ENCODE results near the gene TMEM140.
"Not testable (repeated sequence)": the region's sequence is repeated elsewhere in the genome, so short reads cannot be mapped to it uniquely, and the experiment has no call there.

The TMEM140 gene

DNA sequence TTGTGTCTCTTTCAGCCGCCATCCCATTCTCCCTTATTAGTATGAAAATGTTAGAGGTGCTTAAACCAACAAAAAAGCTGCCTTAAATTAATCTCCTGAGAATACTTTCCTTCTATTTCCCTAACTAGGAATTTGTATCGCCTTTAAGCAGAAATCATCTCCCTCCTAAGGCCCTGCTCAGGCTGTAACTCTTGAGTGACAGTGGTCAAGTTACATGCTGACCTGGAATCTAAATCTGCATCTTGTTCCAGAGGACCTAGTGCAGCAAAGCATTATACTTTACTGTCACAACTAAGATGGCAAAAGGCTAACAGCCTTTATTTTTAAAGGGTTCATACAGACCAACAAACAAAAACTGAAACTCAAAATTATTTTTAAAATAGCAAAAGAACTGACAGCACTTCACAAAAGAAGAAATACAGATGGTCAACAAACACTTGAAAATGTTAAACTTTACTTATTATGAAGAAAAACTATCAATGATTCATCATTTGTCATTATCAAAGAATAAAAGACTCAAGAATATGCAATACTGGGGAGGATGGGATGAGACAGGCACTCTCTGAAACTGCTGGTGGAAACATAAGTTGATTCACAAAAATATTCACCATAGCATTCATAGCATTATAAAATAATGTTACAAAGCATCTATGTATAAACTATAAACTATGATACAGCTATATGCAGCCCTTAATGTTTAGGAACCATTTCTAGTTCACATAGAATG lies 11.7 kb downstream of the TMEM140 start:
- DNase-seq: no peak

- DNase-seq: peak; percentile 46 to 59
Observed at GRCh38 chr7:135160098-135160857, 12.4 kb downstream of the TMEM140 start.

DNA sequence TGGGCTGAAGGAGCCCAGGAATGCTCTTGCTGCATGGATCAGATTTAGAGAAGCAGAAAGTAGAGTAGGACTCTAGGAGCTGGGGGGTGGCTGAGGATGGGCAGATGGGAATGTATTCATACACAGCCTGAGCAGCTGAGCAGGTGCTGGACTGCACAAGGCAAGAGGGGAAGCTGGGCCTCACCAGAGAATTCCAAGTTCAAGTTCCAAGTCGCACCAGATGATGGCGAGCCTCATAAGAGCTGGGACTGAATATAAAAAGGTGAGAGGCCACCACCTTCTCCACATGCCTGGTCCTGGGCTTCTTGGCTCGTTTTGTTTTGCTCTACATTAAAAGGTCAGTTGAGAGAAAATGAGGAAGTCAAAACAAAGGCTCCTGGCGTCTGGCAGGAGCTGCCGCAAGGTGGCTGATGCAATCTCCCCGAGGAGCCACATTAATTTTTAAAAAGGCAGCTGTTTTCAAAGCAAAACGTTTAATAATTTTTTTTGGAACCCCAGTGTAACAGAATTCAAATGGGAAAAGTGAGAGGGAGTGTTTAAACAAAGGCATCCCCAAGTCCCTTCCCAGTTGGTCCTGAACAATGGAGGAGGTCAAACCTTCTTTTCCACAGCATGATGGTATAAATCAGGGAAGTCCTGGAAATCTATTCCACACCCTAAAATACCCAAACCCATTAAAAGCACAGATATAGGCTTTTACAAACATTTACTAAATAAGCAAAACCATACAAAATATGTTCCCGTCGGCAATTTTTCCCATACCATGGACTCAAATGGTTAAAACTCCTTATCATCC lies 13.2 kb downstream of the TMEM140 start:
- DNase-seq: peak; percentile 52 to 61

- DNase-seq: no peak
Observed at GRCh38 chr7:135161669-135162068, 13.8 kb downstream of the TMEM140 start.

- DNase-seq: no peak
Observed at GRCh38 chr7:135162382-135163001, 14.6 kb downstream of the TMEM140 start.

DNA sequence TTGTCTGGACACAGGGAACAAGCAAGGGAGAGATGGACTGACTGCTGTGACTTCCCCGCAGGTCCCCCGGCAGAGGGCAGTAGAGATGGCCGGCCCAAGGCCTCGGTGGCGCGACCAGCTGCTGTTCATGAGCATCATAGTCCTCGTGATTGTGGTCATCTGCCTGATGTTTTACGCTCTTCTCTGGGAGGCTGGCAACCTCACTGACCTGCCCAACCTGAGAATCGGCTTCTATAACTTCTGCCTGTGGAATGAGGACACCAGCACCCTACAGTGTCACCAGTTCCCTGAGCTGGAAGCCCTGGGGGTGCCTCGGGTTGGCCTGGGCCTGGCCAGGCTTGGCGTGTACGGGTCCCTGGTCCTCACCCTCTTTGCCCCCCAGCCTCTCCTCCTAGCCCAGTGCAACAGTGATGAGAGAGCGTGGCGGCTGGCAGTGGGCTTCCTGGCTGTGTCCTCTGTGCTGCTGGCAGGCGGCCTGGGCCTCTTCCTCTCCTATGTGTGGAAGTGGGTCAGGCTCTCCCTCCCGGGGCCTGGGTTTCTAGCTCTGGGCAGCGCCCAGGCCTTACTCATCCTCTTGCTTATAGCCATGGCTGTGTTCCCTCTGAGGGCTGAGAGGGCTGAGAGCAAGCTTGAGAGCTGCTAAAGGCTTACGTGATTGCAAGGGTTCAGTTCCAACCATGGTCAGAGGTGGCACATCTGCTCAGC lies 16.6 kb downstream of the TMEM140 start:
- DNase-seq: no peak

DNA sequence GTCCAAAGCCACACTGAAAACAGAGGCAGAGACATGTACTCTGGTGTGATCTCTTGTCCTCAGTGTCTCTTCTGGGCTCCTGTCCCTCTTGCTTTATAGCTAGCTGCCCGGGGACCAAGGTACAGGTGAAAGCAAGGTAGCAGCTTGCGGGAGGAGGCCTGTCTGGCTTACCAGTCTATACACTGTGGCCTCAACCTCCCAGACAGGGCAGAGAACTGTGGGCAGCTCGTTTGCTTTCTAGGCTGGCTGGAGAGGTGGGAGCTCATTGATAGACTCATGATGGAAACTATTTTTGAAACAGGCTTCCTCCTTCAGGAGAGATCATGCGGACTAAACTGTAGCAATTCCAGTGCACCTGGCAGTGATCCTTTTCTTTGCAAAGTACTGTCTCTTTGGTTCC lies 18.0 kb downstream of the TMEM140 start:
- no peak for DNase-seq

GRCh38 chr7:135166338-135166990 lies 18.6 kb downstream of the TMEM140 start:
- DNase-seq: no peak

GRCh38 chr7:135167365-135167917 lies 19.6 kb downstream of the TMEM140 start:
- DNase-seq: peak in 1 of 2 donors; percentile 11

DNA sequence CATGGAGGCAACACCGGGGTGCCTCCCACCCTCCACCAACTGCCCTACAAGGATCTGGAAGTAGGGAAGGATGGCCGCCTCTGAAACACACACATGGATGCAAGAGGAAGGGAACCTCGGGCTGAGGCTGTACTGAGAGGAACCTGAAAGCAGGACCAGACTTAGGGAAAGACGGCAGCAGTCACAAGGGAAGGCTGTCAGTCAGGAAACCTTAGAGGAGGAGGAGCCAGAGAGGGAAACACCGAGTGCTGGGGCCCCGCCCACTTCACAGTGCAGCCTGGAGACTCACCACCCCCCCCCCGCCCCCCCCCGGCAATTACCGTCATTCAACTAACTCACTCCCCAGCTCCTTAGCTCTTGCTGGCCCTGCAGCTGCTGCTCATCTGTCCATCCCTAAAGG lies 20.1 kb downstream of the TMEM140 start:
- peak; percentile 61 to 74 for DNase-seq

DNA sequence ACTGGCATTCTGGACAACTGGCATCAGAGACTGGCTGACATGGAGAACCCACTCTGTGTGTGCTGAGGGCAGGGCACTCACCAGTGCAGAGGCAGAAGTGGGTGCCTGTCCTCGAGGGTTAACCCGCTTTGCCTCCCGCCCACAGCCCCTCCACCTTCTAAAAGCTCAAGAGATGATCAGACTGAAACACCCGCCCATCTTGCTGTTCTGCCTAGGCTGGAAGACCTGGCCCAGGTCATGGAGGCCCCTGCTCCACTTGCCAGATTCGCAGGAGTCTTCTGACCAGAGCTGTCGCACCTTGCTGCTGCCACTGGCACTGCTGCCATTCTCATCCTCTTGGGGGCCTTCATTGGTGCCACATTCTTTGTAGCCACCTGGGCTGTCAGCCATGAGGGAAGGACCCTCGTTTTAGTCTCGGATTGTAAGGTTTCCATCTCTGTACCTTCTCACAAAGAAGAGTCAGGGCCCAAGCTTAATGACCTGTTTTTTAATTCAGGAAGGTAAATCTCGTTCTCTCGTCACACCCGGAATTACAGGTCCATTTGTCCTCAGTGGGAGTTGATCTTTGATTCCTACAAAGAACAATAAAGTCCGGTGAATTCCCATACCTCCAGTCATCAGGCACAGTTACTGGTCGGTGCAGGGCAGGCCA lies 20.7 kb downstream of the TMEM140 start:
- no peak for DNase-seq

DNA sequence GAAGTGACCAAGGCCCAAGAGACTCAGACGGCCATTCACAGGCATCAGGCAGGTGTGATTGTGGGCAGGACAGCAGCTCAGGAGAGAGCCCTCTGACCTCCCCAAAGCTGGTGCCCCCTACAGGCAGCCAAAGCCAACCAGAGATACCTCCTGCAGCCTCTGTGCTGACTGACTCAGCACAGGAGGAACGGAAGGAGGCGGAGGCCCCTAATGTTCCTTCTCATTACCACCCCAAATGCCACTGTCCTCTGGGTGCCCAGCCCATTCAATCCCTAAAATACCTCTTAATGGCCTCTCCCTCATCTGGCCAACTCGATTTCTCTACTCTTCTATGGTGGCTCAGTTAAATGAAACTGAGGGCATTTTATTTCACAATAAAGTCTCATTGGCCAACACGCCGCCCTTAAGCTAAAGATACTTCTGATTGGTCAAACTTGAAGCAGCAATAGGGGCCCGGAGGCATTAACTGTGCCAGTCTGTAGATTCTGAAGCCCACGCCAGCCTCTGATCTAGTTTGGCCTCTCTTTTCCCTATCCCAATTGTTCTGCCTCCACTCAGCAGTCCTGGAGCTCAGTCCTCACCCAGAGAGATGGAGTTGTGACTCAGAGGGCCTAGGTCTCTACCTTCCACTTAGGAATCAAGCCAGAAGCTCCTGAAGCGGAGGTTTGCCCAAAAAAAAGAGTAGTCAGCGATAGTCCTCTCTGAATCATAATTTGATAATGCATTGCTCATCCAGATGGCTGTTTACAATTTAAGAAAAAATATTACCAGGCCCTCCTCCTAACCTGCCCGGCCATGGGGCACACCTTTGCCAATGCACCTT lies 21.5 kb downstream of the TMEM140 start:
- DNase-seq: peak; percentile 64 to 67

- peak; percentile 63 to 66 for DNase-seq
Observed at GRCh38 chr7:135169964-135170273, 22.0 kb downstream of the TMEM140 start.

DNA sequence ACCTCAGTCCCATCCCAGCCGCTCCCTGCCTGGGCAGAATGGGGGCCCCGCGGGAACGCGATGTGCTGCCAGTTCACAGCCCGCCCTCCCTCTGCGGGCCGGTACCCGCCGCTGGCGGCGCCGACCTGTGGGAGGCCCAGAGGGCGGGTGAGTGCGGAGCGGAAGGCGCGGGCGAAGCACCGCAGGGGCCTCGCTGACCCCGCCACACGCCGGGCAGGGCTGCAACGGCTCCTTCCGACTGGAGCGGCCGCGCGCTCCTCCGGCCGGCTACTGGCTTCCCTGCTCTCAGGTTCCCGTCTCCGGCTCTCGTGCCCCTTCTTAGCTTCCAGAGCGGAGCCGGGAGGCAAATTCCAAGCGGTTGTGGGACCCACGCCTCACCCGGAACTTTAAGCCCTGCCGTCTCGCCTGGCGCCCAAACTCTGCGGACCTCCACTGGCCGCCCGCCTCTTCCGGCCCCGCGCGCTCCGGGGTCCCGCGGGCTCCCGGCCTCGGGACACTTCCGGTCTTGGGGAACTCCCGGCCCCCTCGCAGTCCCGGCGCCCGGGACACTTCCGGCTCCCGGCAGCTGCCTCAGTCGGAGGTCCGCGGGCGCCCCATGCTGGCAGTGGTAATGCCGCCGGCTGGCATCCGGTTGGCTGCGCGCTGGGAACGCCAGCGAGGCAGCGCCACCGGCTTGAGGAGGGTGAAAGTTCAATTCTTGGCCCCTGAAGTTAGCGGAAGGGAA lies 22.6 kb downstream of the TMEM140 start, which contains the start of gene CYREN:
Gene CYREN, minus strand, starts transcription at position 434 of the 724 bp plus-strand sequence. CDS start 1,785 bp downstream, outside the sequence.
- DNase-seq: peak; percentile 96 to 98

DNA sequence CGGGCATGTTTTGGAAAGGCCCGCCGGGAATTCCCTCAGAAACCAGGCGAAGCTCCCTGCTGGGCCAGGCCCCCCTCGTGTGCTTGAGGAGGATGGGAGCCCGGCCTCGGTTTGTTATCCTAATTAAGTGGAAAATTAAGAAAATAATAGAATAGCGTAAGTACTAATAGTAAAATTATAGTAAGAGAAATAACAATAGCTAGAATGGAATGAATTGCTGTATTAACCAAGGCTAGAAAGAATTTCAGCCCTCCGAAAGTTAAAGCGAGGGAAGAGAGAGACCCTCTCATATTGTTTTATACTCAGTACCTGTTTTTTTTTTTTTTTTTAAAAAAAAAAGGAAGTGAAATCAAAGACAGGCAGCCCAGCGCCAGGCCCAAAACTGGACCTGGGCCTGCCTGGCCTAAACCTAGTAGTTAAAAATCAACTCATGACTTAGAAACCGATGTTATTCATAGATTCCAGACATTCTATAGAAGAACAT lies 23.2 kb downstream of the TMEM140 start:
- DNase-seq: peak in 1 of 2 donors; percentile 16

DNA sequence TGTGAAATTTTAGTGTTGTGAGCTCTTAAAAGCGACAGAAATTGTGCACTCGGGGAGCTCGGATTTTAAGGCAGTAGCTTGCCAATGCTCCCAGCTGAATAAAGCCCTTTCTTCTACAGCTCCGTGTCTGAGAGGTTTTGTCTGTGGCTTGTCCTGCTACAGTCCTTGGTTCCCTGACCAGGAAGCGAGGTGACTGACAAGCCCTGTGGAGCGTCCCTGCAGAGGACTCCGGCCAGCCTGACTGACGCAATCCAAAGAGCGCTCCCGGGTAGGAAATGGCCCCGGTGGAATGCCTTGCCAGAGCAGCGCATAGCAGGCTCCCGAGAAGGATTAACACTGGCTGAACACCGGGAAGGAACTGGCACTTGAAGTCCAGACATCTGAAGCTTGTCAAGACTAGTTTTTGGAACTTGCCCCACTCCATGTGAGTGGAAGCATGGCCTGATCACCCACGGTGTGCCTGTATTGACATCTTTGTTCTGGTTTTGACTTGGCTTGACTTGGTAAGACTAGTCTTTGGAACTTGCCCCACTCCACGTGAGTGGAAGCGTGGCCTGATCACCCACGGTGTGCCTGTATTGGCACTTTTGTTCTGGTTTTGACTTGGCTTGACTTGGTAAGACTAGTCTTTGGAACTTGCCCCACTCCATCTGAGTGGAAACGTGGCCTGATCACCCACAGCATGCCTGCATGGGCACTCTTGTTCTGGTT lies 23.9 kb downstream of the TMEM140 start:
- not testable (repeated sequence) for DNase-seq

- not testable (repeated sequence) for DNase-seq
Observed at GRCh38 chr7:135173916-135174315, 26.0 kb downstream of the TMEM140 start.

DNA sequence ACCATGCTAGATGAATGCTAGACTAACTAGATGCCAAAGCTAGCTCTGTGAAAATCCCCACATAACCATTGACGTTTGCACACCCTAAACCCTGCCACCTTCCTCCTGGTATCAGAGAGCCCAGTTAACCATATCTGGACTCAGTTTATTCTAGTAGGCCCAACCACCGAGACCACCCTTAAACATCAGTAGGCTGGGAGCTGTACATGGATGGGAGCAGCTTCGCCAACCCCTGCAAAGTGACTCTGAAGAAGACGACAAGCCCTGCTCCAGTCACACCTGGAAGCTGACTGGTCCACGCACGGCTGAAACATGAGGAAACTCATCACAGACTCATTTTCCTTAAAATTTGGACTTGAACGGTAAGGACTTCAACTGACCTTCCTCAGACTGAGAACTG lies 27.1 kb downstream of the TMEM140 start:
- DNase-seq: no peak
